ENCODE data around the gene CCDC106. TPM values are rescaled to one million over a fixed set of nuclear protein-coding genes. Genes with fewer than 3 reads are reported as not detected.

Gene CCDC106
- total RNA-seq, 4 donors from 2014 or later: 8.1 to 17.4 (median 14.0) TPM

DNA sequence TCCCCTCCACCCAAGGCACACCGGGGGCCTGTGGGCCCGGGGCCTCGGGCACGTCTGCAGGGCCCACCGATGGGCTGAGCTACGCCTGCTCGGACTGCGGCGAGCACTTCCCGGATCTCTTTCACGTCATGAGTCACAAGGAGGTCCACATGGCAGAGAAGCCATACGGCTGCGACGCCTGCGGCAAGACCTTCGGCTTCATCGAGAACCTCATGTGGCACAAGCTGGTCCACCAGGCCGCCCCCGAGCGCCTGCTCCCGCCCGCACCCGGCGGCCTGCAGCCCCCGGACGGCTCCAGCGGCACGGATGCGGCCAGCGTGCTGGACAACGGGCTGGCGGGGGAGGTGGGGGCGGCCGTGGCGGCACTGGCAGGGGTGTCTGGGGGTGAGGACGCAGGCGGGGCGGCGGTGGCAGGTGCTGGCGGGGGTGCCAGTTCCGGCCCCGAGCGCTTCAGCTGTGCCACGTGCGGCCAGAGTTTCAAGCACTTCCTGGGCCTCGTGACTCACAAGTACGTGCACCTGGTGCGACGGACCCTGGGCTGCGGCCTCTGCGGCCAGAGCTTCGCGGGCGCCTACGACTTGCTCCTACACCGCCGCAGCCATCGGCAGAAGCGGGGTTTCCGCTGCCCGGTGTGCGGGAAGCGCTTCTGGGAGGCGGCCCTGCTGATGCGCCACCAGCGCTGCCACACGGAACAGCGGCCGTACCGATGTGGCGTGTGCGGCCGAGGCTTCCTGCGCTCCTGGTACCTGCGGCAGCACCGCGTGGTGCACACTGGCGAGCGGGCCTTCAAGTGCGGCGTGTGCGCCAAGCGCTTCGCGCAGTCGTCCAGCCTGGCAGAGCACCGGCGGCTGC, 32.2 kb upstream of the CCDC106 start:
- peaks cover 0 to 37% (median 0%) of the 10 kb centered on the region in 3 donors for H3K36me3 ChIP-seq

GRCh38 chr19:55616395-55616875, 31.6 kb upstream of the CCDC106 start:
- TF ChIP-seq CTCF (IDR thresholded peaks at IDR 0.05) (no peak), POLR2A (IDR thresholded peaks at IDR 0.05) (no peak)
- Histone ChIP-seq H3K4me3 (no peak overlapping the region), H3K9me3 (no peaks in the 10 kb centered on the region), H3K4me1 (peaks cover 0 to 2% (median 0%) of the 10 kb centered on the region in 4 donors), H3K27me3 (no peaks in the 10 kb centered on the region), H3K27ac (no peak overlapping the region), H3K36me3 (peaks cover 0 to 43% (median 0%) of the 10 kb centered on the region in 3 donors)
- no peak for DNase-seq

More for the DNA sequence above, 32.2 kb upstream of the CCDC106 start:
- H3K27ac ChIP-seq: no peak overlapping the region
- H3K4me1 ChIP-seq: peaks cover 0 to 7% (median 0%) of the 10 kb centered on the region in 4 donors
- no peak for TF ChIP-seq POLR2A (IDR thresholded peaks at IDR 0.05)
- TF ChIP-seq CTCF (IDR thresholded peaks at IDR 0.05): no peak
- no peak overlapping the region for H3K4me3 ChIP-seq
- H3K27me3 ChIP-seq: no peaks in the 10 kb centered on the region
- no peaks in the 10 kb centered on the region for H3K9me3 ChIP-seq
- no peak for DNase-seq

DNA sequence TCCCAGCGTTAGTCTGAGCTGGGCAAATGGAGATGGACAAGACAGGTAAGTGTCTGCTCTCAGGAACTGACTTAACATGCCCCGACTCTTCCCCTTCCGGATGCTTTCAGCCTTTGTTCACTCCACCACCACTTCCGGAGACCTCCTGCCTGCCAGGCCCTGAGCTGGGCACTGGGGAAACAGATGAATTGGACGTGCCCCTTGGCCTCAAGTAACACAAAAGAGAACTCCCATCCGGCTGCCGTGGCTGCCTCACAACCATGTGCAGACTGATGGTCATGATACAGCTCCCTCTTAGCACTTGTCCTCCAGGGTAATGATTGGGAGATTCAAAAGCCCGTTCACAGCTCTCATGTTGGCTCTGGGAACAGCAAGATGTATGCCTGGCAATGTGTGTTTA, 30.6 kb upstream of the CCDC106 start:
- H3K36me3 ChIP-seq: peaks cover 0 to 53% (median 0%) of the 10 kb centered on the region in 3 donors
- H3K4me1 ChIP-seq: no peaks in the 10 kb centered on the region
- H3K27me3 ChIP-seq: no peaks in the 10 kb centered on the region
- TF ChIP-seq POLR2A (IDR thresholded peaks at IDR 0.05) (no peak), CTCF (IDR thresholded peaks at IDR 0.05) (no peak)
- no peak overlapping the region for H3K4me3 ChIP-seq
- DNase-seq: no peak
- no peak overlapping the region for H3K27ac ChIP-seq
- no peaks in the 10 kb centered on the region for H3K9me3 ChIP-seq

- Histone ChIP-seq H3K4me3 (no peak overlapping the region), H3K9me3 (no peaks in the 10 kb centered on the region), H3K4me1 (no peaks in the 10 kb centered on the region), H3K36me3 (peaks cover 0 to 54% (median 0%) of the 10 kb centered on the region in 3 donors), H3K27ac (peak overlapping the region in 1 of 4 donors; percentile 0), H3K27me3 (no peaks in the 10 kb centered on the region)
- no peak for DNase-seq
- TF ChIP-seq CTCF (IDR thresholded peaks at IDR 0.05): no peak
- no peak for TF ChIP-seq POLR2A (IDR thresholded peaks at IDR 0.05)
Measured at GRCh38 chr19:55618426-55618825, 29.6 kb upstream of the CCDC106 start.

GRCh38 chr19:55619286-55619685, 28.7 kb upstream of the CCDC106 start:
- Histone ChIP-seq H3K9me3 (no peaks in the 10 kb centered on the region), H3K36me3 (peaks cover 0 to 46% (median 0%) of the 10 kb centered on the region in 3 donors), H3K4me1 (no peaks in the 10 kb centered on the region), H3K4me3 (no peak overlapping the region), H3K27me3 (no peaks in the 10 kb centered on the region), H3K27ac (peak overlapping the region in 1 of 4 donors; percentile 0)
- TF ChIP-seq CTCF (IDR thresholded peaks at IDR 0.05): no peak
- no peak for TF ChIP-seq POLR2A (IDR thresholded peaks at IDR 0.05)
- no peak for DNase-seq

Data from Peyer's patch (tissue), 4 donors.